Large intestine (tissue), 3 donors: ENCODE measurements around the gene SNAPC2. TPM values are rescaled to one million over a fixed set of nuclear protein-coding genes. Genes with fewer than 3 reads are reported as not detected.

Experiments
- DNase-seq, 2 donors: peaks; one replicate each; pipeline versions ENCODE4 v3.0.0 to v3.0.0-alpha.2; 2013
- H3K27ac ChIP-seq: one replicate; pipeline ENCODE4 v1.5.1; 2013; ENCODE audit warnings: low read length
- H3K27me3 ChIP-seq: 2 replicates; pipeline ENCODE4 v1.6.1; 2013; ENCODE audit warnings: low read length; ENCODE audit not compliant: control insufficient read depth, insufficient read depth
- H3K36me3 ChIP-seq: 2 replicates; pipeline ENCODE4 v1.6.1; 2013; ENCODE audit warnings: low read length; ENCODE audit not compliant: control insufficient read depth, insufficient read depth
- H3K4me1 ChIP-seq: one replicate; pipeline ENCODE4 v1.6.1; 2013; ENCODE audit warnings: low read length; ENCODE audit not compliant: control insufficient read depth, insufficient read depth
- H3K4me3 ChIP-seq: one replicate; pipeline ENCODE4 v1.5.1; 2013; ENCODE audit warnings: low read length
- H3K9me3 ChIP-seq: one replicate; pipeline ENCODE4 v1.6.1; 2013; ENCODE audit warnings: mild to moderate bottlenecking, low read depth, low read length, moderate library complexity; ENCODE audit not compliant: control insufficient read depth
- WGBS: methylation state at CpG from one replicate; pipeline ENCODE4 v1.1.5; 2013; ENCODE audit warnings: low lambda C conversion rate; ENCODE audit not compliant: insufficient coverage; 5-methylcytosine and 5-hydroxymethylcytosine counted together
- polyA plus RNA-seq: library from polyadenylated mRNA; unstranded; fragments of 120-200 nt; gene quantifications from one replicate; pipeline ENCODE4 v1.2.1, GENCODE V29; 2013

The SNAPC2 gene
- polyA plus RNA-seq, 1 donor, result 15.7 TPM

DNA sequence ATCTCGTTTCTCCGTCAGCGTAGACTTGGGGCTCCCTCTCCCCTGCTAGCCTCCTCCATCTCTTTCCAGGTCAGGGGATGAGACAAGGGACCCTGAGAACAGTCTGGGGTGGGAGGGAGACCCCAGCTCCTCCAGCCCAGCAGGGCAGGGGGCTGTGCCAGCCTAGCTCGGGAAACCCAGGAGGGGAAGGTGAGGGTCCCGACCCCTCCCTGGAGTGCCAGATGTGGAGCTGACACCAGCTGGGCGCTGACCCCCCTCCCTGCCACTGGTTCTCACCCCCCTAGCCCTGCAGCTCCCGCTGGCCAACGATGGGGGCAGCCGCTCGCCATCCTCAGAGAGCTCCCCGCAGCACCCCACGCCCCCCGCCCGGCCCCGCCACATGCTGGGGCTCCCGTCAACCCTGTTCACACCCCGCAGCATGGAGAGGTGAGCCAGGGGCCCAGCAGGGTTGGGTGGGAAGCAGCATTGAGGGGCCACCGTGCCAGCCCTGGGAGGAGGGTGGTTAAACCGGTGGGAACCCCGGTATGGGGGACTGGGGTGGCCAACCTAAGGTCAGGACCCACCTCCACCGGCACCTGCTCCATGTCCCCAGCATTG lies 10.6 kb upstream of the SNAPC2 start:
- peaks cover 4% of the 10 kb centered on the region for H3K27me3 ChIP-seq
- peaks cover 7% of the 10 kb centered on the region for H3K9me3 ChIP-seq
- DNase-seq, result no peak
- peaks cover 9% of the 10 kb centered on the region for H3K4me1 ChIP-seq
- peaks cover 53% of the 10 kb centered on the region for H3K36me3 ChIP-seq
- H3K27ac ChIP-seq, result no peak overlapping the region
- WGBS, result no CpG with 5 or more reads among the region's 21 CpGs
- H3K4me3 ChIP-seq, result no peak overlapping the region

DNA sequence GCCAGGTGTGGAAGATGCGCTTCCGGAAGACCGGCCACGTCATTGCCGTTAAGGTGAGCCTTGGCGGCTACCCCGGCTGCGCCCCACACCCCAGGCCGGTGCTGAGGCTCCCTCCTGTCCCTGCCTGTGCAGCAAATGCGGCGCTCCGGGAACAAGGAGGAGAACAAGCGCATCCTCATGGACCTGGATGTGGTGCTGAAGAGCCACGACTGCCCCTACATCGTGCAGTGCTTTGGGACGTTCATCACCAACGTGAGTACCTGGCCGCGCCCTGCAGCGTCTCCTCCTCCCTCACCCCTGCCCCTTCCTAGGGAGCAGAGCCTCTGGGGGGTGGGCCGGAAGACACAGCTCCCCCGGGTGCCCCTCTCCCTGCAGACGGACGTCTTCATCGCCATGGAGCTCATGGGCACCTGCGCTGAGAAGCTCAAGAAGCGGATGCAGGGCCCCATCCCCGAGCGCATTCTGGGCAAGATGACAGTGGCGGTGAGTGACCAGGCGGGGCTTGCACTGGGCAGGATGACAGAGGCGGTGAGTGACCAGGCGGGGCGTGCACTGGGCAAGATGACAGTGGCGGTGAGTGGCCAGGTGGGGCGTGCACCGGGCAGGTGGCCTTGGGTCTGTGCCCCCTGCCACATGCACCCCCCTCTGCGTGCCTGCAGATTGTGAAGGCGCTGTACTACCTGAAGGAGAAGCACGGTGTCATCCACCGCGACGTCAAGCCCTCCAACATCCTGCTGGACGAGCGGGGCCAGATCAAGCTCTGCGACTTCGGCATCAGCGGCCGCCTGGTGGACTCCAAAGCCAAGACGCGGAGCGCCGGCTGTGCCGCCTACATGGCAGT lies 9.6 kb upstream of the SNAPC2 start:
- peaks cover 13% of the 10 kb centered on the region for H3K27me3 ChIP-seq
- no peak overlapping the region for H3K27ac ChIP-seq
- no CpG with 5 or more reads among the region's 54 CpGs for WGBS
- H3K9me3 ChIP-seq, result peaks cover 7% of the 10 kb centered on the region
- H3K4me1 ChIP-seq, result peaks cover under 1% of the 10 kb centered on the region
- H3K4me3 ChIP-seq, result no peak overlapping the region
- DNase-seq, result no peak
- H3K36me3 ChIP-seq, result peaks cover 51% of the 10 kb centered on the region

DNA sequence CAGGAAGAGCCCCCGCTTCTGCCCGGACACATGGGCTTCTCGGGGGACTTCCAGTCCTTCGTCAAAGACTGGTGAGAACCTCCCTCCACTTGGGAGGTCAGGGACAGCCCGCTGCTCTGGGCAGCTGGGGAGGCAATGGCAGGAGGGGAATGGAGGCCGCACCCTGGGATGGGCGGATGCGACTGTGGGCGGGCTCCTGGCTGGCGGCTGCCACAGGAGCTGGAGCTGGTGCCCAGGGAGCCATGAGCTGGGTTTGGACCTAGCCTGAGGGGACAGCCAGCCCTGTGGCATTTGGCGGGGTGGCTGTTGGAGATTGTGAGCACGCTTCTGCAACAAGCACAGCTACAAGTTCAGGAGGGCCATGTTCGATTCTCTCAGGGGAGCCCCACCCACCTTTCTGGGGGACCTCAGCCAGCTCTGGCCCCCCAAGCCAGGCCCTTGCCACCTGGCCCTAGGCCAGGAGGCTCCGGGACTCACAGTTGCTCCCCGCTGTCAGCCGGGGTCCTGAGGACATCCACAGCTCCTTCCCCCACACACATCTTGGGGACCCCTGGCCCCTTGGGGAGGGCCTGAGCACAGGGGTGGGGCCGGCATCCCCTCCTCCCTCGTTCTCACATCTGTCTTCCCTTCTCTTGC lies 8.5 kb upstream of the SNAPC2 start:
- WGBS, result no CpG with 5 or more reads among the region's 18 CpGs
- DNase-seq, result no peak
- peaks cover 8% of the 10 kb centered on the region for H3K4me1 ChIP-seq
- H3K9me3 ChIP-seq, result peaks cover 11% of the 10 kb centered on the region
- no peak overlapping the region for H3K4me3 ChIP-seq
- no peak overlapping the region for H3K27ac ChIP-seq
- peaks cover 42% of the 10 kb centered on the region for H3K36me3 ChIP-seq
- H3K27me3 ChIP-seq, result peaks cover 23% of the 10 kb centered on the region

DNA sequence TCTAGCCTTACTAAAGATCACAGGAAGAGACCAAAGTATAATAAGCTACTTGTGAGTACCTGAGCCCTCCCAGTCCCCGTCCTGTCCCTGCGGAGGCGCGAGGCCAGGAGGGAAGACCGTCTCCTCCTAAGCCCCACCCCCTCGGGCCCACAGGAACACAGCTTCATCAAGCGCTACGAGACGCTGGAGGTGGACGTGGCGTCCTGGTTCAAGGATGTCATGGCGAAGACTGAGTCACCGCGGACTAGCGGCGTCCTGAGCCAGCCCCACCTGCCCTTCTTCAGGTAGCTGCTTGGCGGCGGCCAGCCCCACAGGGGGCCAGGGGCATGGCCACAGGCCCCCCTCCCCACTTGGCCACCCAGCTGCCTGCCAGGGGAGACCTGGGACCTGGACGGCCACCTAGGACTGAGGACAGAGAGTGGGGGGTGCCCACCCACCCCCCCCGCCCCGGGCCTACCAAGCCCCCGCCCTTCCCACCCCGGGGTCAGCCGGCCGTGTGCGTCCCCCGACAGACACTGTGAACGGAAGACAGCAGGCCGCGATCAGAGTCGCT lies 7.9 kb upstream of the SNAPC2 start:
- Histone ChIP-seq H3K27ac (no peak overlapping the region), H3K36me3 (peaks cover 42% of the 10 kb centered on the region), H3K4me3 (no peak overlapping the region), H3K4me1 (peaks cover 12% of the 10 kb centered on the region), H3K27me3 (peaks cover 27% of the 10 kb centered on the region), H3K9me3 (peaks cover 11% of the 10 kb centered on the region)
- DNase-seq, result no peak
- WGBS, result no CpG with 5 or more reads among the region's 31 CpGs

DNA sequence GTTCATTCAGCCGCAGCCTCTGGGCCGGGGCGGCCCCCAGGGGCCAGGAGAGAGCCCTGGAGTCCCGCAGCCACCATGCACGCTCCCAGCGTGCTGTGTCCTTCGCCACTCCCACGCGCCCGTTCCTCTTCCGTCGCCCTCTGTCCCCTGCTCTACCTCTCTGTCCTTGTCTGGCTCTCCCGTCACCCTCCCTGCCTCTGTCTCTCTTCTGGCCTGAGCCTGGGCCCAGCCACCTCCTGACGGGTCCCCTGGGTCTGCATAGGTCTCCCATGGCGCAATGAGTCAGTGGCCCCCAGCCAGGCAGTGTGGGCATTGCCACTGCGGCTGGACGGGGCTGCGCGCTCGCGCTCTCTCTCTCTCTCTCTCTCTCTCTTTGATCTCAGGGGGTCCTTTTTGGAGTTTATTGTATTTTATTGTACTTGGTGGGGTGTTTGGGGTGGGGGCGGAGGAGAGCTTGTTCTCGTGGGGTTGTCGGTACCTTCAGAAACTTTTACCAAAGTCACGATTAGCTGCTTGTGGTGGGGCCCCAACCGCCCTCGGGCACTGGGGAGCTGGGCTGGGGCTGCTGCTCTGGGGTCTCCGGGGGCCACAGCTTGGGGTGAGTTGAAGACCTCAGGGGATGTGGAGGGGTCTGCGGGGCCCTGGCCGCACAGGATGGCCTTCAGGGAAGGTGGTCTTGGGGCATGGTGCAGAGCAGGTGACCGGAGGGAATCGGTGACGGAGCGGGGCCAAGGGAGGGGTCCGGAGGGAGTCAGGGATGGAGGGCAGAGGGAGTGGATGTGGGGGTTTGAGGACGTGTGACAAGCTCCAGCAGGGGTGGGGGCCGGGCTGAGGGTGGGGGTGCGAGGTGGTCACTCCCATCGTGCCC lies 7.2 kb upstream of the SNAPC2 start:
- no peak for DNase-seq
- Histone ChIP-seq H3K27ac (no peak overlapping the region), H3K9me3 (peaks cover 11% of the 10 kb centered on the region), H3K4me1 (peaks cover 14% of the 10 kb centered on the region), H3K36me3 (peaks cover 40% of the 10 kb centered on the region), H3K4me3 (no peak overlapping the region), H3K27me3 (peaks cover 34% of the 10 kb centered on the region)
- 100% methylated on average over 1 of the region's 39 CpGs for WGBS

DNA sequence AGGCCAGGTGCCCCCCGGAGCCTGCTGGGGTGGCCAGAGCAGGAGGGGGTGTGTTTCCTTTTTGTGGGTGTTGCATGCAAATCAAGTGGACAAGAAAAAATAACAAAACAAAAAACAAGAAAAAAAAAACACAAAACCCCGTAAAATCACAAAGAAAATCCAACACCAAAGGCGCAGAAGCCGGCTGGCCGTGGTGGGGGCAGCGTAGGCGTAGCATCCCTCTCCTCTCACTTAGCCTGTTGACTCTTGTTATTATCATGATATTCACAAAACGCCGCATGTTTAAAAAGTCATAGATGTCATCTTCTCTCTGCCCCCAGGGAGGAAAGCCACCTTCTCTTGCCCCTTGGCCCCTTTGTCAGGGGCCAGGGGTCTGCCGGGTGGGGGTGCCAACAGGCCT lies 6.5 kb upstream of the SNAPC2 start:
- Histone ChIP-seq H3K9me3 (peaks cover 11% of the 10 kb centered on the region), H3K36me3 (peaks cover 40% of the 10 kb centered on the region), H3K27ac (no peak overlapping the region), H3K4me1 (peaks cover 17% of the 10 kb centered on the region), H3K27me3 (peaks cover 42% of the 10 kb centered on the region), H3K4me3 (no peak overlapping the region)
- DNase-seq, result no peak
- WGBS, result no CpG with 5 or more reads among the region's 10 CpGs

DNA sequence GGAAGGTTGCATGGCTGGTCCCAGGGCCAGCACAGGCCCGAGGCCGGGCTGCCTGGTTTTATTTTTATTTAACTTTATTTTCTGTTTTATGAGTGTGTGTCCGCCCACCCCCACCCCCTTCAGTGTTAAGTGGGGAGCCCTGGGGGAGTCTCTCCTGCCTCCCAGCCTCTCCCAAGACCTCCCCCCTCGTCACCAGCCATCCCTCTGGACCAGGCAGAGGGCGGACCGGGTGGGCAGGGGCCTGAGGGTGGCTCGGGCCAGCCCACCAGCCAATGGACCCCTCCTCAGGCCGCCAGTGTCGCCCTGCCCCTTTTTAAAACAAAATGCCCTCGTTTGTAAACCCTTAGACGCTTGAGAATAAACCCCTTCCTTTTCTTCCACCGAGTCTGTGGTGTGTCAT lies 6.0 kb upstream of the SNAPC2 start:
- no peak overlapping the region for H3K4me3 ChIP-seq
- peaks cover 39% of the 10 kb centered on the region for H3K36me3 ChIP-seq
- peaks cover 21% of the 10 kb centered on the region for H3K4me1 ChIP-seq
- no peak for DNase-seq
- H3K27me3 ChIP-seq, result peaks cover 46% of the 10 kb centered on the region
- peaks cover 11% of the 10 kb centered on the region for H3K9me3 ChIP-seq
- no CpG with 5 or more reads among the region's 12 CpGs for WGBS
- no peak overlapping the region for H3K27ac ChIP-seq

DNA sequence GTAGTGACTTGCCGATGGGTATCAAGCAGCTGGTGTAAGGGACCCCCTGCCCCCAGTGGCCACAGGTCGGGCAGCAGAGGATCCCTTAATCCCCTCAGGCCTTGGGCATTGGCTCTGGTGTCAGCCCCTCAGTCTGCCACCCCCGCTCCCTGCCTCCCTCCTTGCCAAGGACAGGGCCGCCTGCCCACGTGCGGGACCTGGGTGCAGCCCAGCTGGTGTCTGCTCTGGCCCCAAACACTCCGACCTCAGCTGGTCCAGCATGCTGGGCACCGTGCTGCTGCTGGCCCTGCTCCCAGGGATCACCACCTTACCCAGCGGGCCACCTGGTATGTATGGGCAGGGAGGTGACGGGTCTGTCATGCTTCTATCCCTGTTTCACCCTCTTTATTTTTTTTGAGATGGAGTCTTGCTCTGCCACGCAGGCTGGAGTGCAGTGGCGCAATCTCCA lies 5.5 kb upstream of the SNAPC2 start, which contains the start of gene TGFBR3L:
Gene TGFBR3L, plus strand, starts transcription at position 233 of the 448 bp plus-strand sequence.
- peaks cover 36% of the 10 kb centered on the region for H3K36me3 ChIP-seq
- no peak within 1 kb of the TSS for H3K27ac ChIP-seq
- peaks cover 24% of the 10 kb centered on the region for H3K4me1 ChIP-seq
- no peak within 1 kb of the TSS for H3K4me3 ChIP-seq
- H3K9me3 ChIP-seq, result peaks cover 11% of the 10 kb centered on the region
- WGBS, result no CpG with 5 or more reads among the region's 12 CpGs
- no peak for DNase-seq
- H3K27me3 ChIP-seq, result peaks cover 51% of the 10 kb centered on the region

DNA sequence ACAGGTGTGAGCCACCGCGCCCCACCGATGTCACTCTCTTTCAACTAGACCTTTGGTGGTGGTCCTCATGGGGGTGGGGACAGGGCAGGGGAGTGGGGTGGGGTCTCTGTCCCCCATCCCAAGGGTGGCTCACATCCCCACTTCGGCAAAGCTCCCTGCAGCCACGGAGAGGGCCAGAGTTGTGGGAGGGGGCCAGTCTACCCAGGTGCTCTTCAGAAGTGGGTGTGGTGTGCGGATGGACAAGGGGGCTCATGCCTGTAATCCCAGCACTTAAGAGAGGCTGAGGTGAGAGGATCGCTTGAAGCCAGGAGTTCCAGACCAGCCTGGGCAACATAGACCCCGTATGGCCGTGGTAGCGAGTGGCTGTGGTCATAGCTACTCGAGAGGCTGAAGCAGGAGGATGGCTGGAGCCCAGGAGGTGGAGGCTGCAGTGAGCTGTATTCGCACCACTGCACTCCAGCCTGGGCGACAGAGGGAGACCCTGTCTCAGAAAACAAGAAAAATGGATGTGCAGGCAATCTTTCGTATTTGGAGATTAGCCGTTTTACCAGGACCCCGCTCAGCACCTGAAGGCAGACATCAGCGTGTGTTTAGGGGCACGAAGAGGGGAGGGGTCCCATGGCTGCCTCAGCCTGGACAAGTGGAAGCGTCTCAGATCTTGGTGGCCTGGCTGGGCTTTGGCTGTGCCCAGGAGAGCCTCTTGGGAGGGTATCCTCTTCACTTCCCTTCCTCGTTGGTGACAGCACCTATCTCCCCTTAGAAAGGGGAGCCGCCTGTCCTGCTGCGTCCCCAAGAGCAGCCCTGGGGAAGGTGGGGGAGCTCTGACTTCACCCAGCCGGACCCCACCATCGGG lies 4.7 kb upstream of the SNAPC2 start:
- Histone ChIP-seq H3K36me3 (peaks cover 28% of the 10 kb centered on the region), H3K27ac (no peak overlapping the region), H3K4me1 (peaks cover 28% of the 10 kb centered on the region), H3K27me3 (peaks cover 55% of the 10 kb centered on the region), H3K4me3 (no peak overlapping the region), H3K9me3 (peaks cover 11% of the 10 kb centered on the region)
- WGBS, result no CpG with 5 or more reads among the region's 24 CpGs
- DNase-seq, result no peak
